Measurements from ENCODE around the gene ZNF232.
"Not testable (repeated sequence)": the region's sequence is repeated elsewhere in the genome, so short reads cannot be mapped to it uniquely, and the experiment has no call there.

ZNF232 gene

GRCh38 chr17:5111402-5112204 is at the start of gene ZNF232:
Gene ZNF232, minus strand, starts transcription at chr17:5111878. Its CDS starts 56 bp downstream, at chr17:5111822.
- DNase-seq (ENCODE audit: low read depth) = peak; percentile 73

- not testable (repeated sequence) for DNase-seq (ENCODE audit: low read depth)
Observed at GRCh38 chr17:5160702-5161101, 49.0 kb upstream of the ZNF232 start.

- not testable (repeated sequence) for DNase-seq (ENCODE audit: low read depth)
Observed at GRCh38 chr17:5146122-5146521, 34.4 kb upstream of the ZNF232 start.

GRCh38 chr17:5142877-5143276 is 31.2 kb upstream of the ZNF232 start:
- DNase-seq (ENCODE audit: low read depth) = not testable (repeated sequence)

- DNase-seq (ENCODE audit: low read depth) = no peak
Observed at GRCh38 chr17:5139458-5139732, 27.7 kb upstream of the ZNF232 start.

GRCh38 chr17:5138616-5139457 is 27.2 kb upstream of the ZNF232 start:
- DNase-seq (ENCODE audit: low read depth) = no peak

- DNase-seq (ENCODE audit: low read depth) = not testable (repeated sequence)
Observed at GRCh38 chr17:5138198-5138544, 26.5 kb upstream of the ZNF232 start.

- DNase-seq (ENCODE audit: low read depth) = not testable (repeated sequence)
Observed at GRCh38 chr17:5137511-5138197, 26.0 kb upstream of the ZNF232 start.

- not testable (repeated sequence) for DNase-seq (ENCODE audit: low read depth)
Observed at GRCh38 chr17:5136580-5137412, 25.1 kb upstream of the ZNF232 start.

- DNase-seq (ENCODE audit: low read depth) = no peak
Observed at GRCh38 chr17:5135726-5136579, 24.3 kb upstream of the ZNF232 start.

- DNase-seq (ENCODE audit: low read depth) = not testable (repeated sequence)
Observed at GRCh38 chr17:5135131-5135712, 23.5 kb upstream of the ZNF232 start.

GRCh38 chr17:5134571-5134970 is 22.9 kb upstream of the ZNF232 start:
- not testable (repeated sequence) for DNase-seq (ENCODE audit: low read depth)

- not testable (repeated sequence) for DNase-seq (ENCODE audit: low read depth)
Observed at GRCh38 chr17:5133961-5134360, 22.3 kb upstream of the ZNF232 start.

- DNase-seq (ENCODE audit: low read depth) = no peak
Observed at GRCh38 chr17:5133311-5133710, 21.6 kb upstream of the ZNF232 start.

- DNase-seq (ENCODE audit: low read depth) = not testable (repeated sequence)
Observed at GRCh38 chr17:5132503-5133225, 21.0 kb upstream of the ZNF232 start.

- not testable (repeated sequence) for DNase-seq (ENCODE audit: low read depth)
Observed at GRCh38 chr17:5131799-5132502, 20.3 kb upstream of the ZNF232 start.

- no peak for DNase-seq (ENCODE audit: low read depth)
Observed at GRCh38 chr17:5131146-5131715, 19.6 kb upstream of the ZNF232 start.

- not testable (repeated sequence) for DNase-seq (ENCODE audit: low read depth)
Observed at GRCh38 chr17:5130687-5131086, 19.0 kb upstream of the ZNF232 start.

- not testable (repeated sequence) for DNase-seq (ENCODE audit: low read depth)
Observed at GRCh38 chr17:5130261-5130660, 18.6 kb upstream of the ZNF232 start.

Data from HS-5 (cell line).